ENCODE measurements around the gene BOC.
"Not testable (repeated sequence)": the region's sequence is repeated elsewhere in the genome, so short reads cannot be mapped to it uniquely, and the experiment has no call there.

The BOC gene

GRCh38 chr3:113170771-113171170 is 40.6 kb upstream of the BOC start:
- H3K27me3 ChIP-seq (ENCODE audit: control insufficient read depth, insufficient read depth, low read length): no peaks in the 10 kb centered on the region
- H3K9me3 ChIP-seq (ENCODE audit: control insufficient read depth, low read length): no peaks in the 10 kb centered on the region
- no peaks in the 10 kb centered on the region for H3K79me2 ChIP-seq
- H3K27ac ChIP-seq: no peak overlapping the region
- no peak overlapping the region for H3K4me3 ChIP-seq (ENCODE audit: low read depth, low read length)
- peaks cover 13% of the 10 kb centered on the region for H3K4me1 ChIP-seq
- no peak overlapping the region for H3K4me2 ChIP-seq (ENCODE audit: low read length)
- H3K36me3 ChIP-seq (ENCODE audit: control insufficient read depth, insufficient read depth, low read length): no peaks in the 10 kb centered on the region
- no peak for TF ChIP-seq CTCF (IDR thresholded peaks at IDR 0.05)
- no peak overlapping the region for H3K9ac ChIP-seq
- no peak overlapping the region for H2AFZ ChIP-seq

- not testable (repeated sequence) for H2AFZ ChIP-seq; H3K4me2 ChIP-seq (ENCODE audit: low read length); H3K27me3 ChIP-seq (ENCODE audit: control insufficient read depth, insufficient read depth, low read length); H3K4me1 ChIP-seq; H3K9me3 ChIP-seq (ENCODE audit: control insufficient read depth, low read length); H3K9ac ChIP-seq; H3K27ac ChIP-seq; H3K4me3 ChIP-seq (ENCODE audit: low read depth, low read length); H3K36me3 ChIP-seq (ENCODE audit: control insufficient read depth, insufficient read depth, low read length); H3K79me2 ChIP-seq
Measured at GRCh38 chr3:113171675-113172300, 39.6 kb upstream of the BOC start.

GRCh38 chr3:113173102-113173501 is 38.3 kb upstream of the BOC start:
- Histone ChIP-seq H3K4me3 (ENCODE audit: low read depth, low read length) (no peak overlapping the region), H3K36me3 (ENCODE audit: control insufficient read depth, insufficient read depth, low read length) (no peaks in the 10 kb centered on the region), H3K4me2 (ENCODE audit: low read length) (no peak overlapping the region), H3K4me1 (no peaks in the 10 kb centered on the region), H3K79me2 (no peaks in the 10 kb centered on the region), H2AFZ (no peak overlapping the region), H3K9me3 (ENCODE audit: control insufficient read depth, low read length) (no peaks in the 10 kb centered on the region), H3K27ac (no peak overlapping the region), H3K27me3 (ENCODE audit: control insufficient read depth, insufficient read depth, low read length) (no peaks in the 10 kb centered on the region), H3K9ac (no peak overlapping the region)
- no peak for TF ChIP-seq CTCF (IDR thresholded peaks at IDR 0.05)

GRCh38 chr3:113174304-113174703 is 37.1 kb upstream of the BOC start:
- no peaks in the 10 kb centered on the region for H3K4me1 ChIP-seq
- H3K36me3 ChIP-seq (ENCODE audit: control insufficient read depth, insufficient read depth, low read length): no peaks in the 10 kb centered on the region
- no peaks in the 10 kb centered on the region for H3K9me3 ChIP-seq (ENCODE audit: control insufficient read depth, low read length)
- H3K4me2 ChIP-seq (ENCODE audit: low read length): no peak overlapping the region
- TF ChIP-seq CTCF (IDR thresholded peaks at IDR 0.05): no peak
- H3K27ac ChIP-seq: no peak overlapping the region
- no peaks in the 10 kb centered on the region for H3K79me2 ChIP-seq
- no peaks in the 10 kb centered on the region for H3K27me3 ChIP-seq (ENCODE audit: control insufficient read depth, insufficient read depth, low read length)
- no peak overlapping the region for H2AFZ ChIP-seq
- no peak overlapping the region for H3K9ac ChIP-seq
- no peak overlapping the region for H3K4me3 ChIP-seq (ENCODE audit: low read depth, low read length)

- Histone ChIP-seq H3K79me2 (no peaks in the 10 kb centered on the region), H3K27me3 (ENCODE audit: control insufficient read depth, insufficient read depth, low read length) (no peaks in the 10 kb centered on the region), H3K4me1 (no peaks in the 10 kb centered on the region), H3K4me3 (ENCODE audit: low read depth, low read length) (no peak overlapping the region), H2AFZ (no peak overlapping the region), H3K36me3 (ENCODE audit: control insufficient read depth, insufficient read depth, low read length) (no peaks in the 10 kb centered on the region), H3K9me3 (ENCODE audit: control insufficient read depth, low read length) (no peaks in the 10 kb centered on the region), H3K27ac (no peak overlapping the region), H3K9ac (no peak overlapping the region), H3K4me2 (ENCODE audit: low read length) (no peak overlapping the region)
- TF ChIP-seq CTCF (IDR thresholded peaks at IDR 0.05): no peak
Measured at GRCh38 chr3:113174801-113175485, 36.4 kb upstream of the BOC start.
